Muscle of leg (tissue), 11 donors: ENCODE data around the gene OGT. TPM values are rescaled to one million over a fixed set of nuclear protein-coding genes. Genes with fewer than 3 reads are reported as not detected.
"Not testable (repeated sequence)": the region's sequence is repeated elsewhere in the genome, so short reads cannot be mapped to it uniquely, and the experiment has no call there.

Source experiments
- DNase-seq: peaks from one replicate; pipeline ENCODE4 v3.0.0; 2013
- H3K27ac ChIP-seq: one replicate; pipeline ENCODE4 v1.5.1; 2013; ENCODE audit warnings: mild to moderate bottlenecking, low read length, control low read depth
- H3K27me3 ChIP-seq: one replicate; pipeline ENCODE4 v1.6.1; 2013; ENCODE audit warnings: low read length; ENCODE audit not compliant: control insufficient read depth, insufficient read depth
- H3K36me3 ChIP-seq: one replicate; pipeline ENCODE4 v1.6.1; 2013; ENCODE audit warnings: low read length; ENCODE audit not compliant: control insufficient read depth, insufficient read depth
- H3K4me1 ChIP-seq: one replicate; pipeline ENCODE4 v1.6.1; 2013; ENCODE audit warnings: low read length; ENCODE audit not compliant: control insufficient read depth, insufficient read depth
- H3K4me3 ChIP-seq: one replicate; pipeline ENCODE4 v1.5.1; 2013; ENCODE audit warnings: low read length, control low read depth
- H3K9me3 ChIP-seq: replicated peaks from 2 replicates; pipeline ENCODE4 v1.6.1; 2013; ENCODE audit warnings: low read depth, low read length; ENCODE audit not compliant: control insufficient read depth
- WGBS: methylation state at CpG from one replicate; pipeline ENCODE4 v1.1.5; 2013; ENCODE audit warnings: missing lambda C conversion rate; ENCODE audit not compliant: insufficient coverage; 5-methylcytosine and 5-hydroxymethylcytosine counted together
- polyA plus RNA-seq, 8 donors: library from polyadenylated mRNA; unstranded; fragments of 120-200 nt; gene quantifications; one replicate each; pipeline versions ENCODE4 v1.2.1 to v1.2.3, GENCODE V29; 2013; ENCODE audit warnings: inconsistent platforms in 1 of 8, low replicate concordance in 1 of 8; ENCODE audit not compliant: insufficient read length in 8 of 8, insufficient read depth in 1 of 8
- total RNA-seq: library from RNA; stranded (reverse); fragments of 120-200 nt; gene quantifications from one replicate; pipeline ENCODE4 v1.2.4, GENCODE V29; 2013

Gene OGT
- total and polyA plus RNA-seq, 9 donors, result 74.7 to 186 (median 104) TPM

GRCh38 chrX:71604796-71605568 lies 72.1 kb downstream of the OGT start:
- no peak overlapping the region for H3K27ac ChIP-seq
- WGBS, result 70% methylated on average over 3 of the region's 8 CpGs
- peaks cover 2% of the 10 kb centered on the region for H3K9me3 ChIP-seq
- H3K4me1 ChIP-seq, result no peaks in the 10 kb centered on the region
- H3K27me3 ChIP-seq, result no peaks in the 10 kb centered on the region
- H3K4me3 ChIP-seq, result no peak overlapping the region
- DNase-seq, result no peak
- peaks cover 40% of the 10 kb centered on the region for H3K36me3 ChIP-seq

- H3K27ac ChIP-seq, result no peak overlapping the region
- 60% methylated on average over 6 of the region's 9 CpGs for WGBS
- H3K4me1 ChIP-seq, result no peaks in the 10 kb centered on the region
- no peak overlapping the region for H3K4me3 ChIP-seq
- no peaks in the 10 kb centered on the region for H3K27me3 ChIP-seq
- peaks cover 2% of the 10 kb centered on the region for H3K9me3 ChIP-seq
- H3K36me3 ChIP-seq, result peaks cover 53% of the 10 kb centered on the region
- DNase-seq, result no peak
Measured at GRCh38 chrX:71606536-71607216, 73.8 kb downstream of the OGT start.

- no peak for DNase-seq
- Histone ChIP-seq H3K4me3 (no peak overlapping the region), H3K36me3 (peaks cover 54% of the 10 kb centered on the region), H3K27ac (no peak overlapping the region), H3K9me3 (peaks cover 2% of the 10 kb centered on the region), H3K27me3 (no peaks in the 10 kb centered on the region), H3K4me1 (no peaks in the 10 kb centered on the region)
- 67% methylated on average over 2 of the region's 2 CpGs for WGBS
Measured at GRCh38 chrX:71607488-71607887, 74.6 kb downstream of the OGT start.

GRCh38 chrX:71609095-71609750 lies 76.3 kb downstream of the OGT start:
- H3K27ac ChIP-seq, result no peak overlapping the region
- H3K9me3 ChIP-seq, result no peaks in the 10 kb centered on the region
- no peak overlapping the region for H3K4me3 ChIP-seq
- WGBS, result 66% methylated on average over 2 of the region's 3 CpGs
- H3K27me3 ChIP-seq, result peaks cover 2% of the 10 kb centered on the region
- H3K4me1 ChIP-seq, result no peaks in the 10 kb centered on the region
- peaks cover 48% of the 10 kb centered on the region for H3K36me3 ChIP-seq
- DNase-seq, result no peak

GRCh38 chrX:71611736-71612135 lies 78.8 kb downstream of the OGT start:
- H3K27me3 ChIP-seq, H3K4me3 ChIP-seq, H3K27ac ChIP-seq, DNase-seq, H3K9me3 ChIP-seq, H3K4me1 ChIP-seq: not testable (repeated sequence)
- 82% methylated on average over 6 of the region's 9 CpGs for WGBS
- peaks cover 42% of the 10 kb centered on the region for H3K36me3 ChIP-seq

GRCh38 chrX:71612256-71612655 lies 79.4 kb downstream of the OGT start:
- Histone ChIP-seq H3K36me3 (peaks cover 39% of the 10 kb centered on the region), H3K27me3 (peaks cover 3% of the 10 kb centered on the region), H3K4me3 (no peak overlapping the region), H3K4me1 (no peaks in the 10 kb centered on the region), H3K27ac (no peak overlapping the region), H3K9me3 (no peaks in the 10 kb centered on the region)
- WGBS, result no CpG with 5 or more reads among the region's 8 CpGs
- no peak for DNase-seq

GRCh38 chrX:71615056-71615455 lies 82.2 kb downstream of the OGT start:
- no peak for DNase-seq
- H3K27me3 ChIP-seq, result peaks cover 6% of the 10 kb centered on the region
- no peak overlapping the region for H3K4me3 ChIP-seq
- H3K9me3 ChIP-seq, result no peaks in the 10 kb centered on the region
- peaks cover 4% of the 10 kb centered on the region for H3K4me1 ChIP-seq
- peaks cover 19% of the 10 kb centered on the region for H3K36me3 ChIP-seq
- WGBS, result 73% methylated on average over 3 of the region's 4 CpGs
- H3K27ac ChIP-seq, result no peak overlapping the region

- Histone ChIP-seq H3K27ac (no peak overlapping the region), H3K27me3 (peaks cover 8% of the 10 kb centered on the region), H3K36me3 (peaks cover 13% of the 10 kb centered on the region), H3K4me1 (peaks cover 4% of the 10 kb centered on the region), H3K9me3 (no peaks in the 10 kb centered on the region), H3K4me3 (no peak overlapping the region)
- 82% methylated on average over 10 of the region's 10 CpGs for WGBS
- no peak for DNase-seq
Measured at GRCh38 chrX:71615954-71616353, 83.0 kb downstream of the OGT start.

- Histone ChIP-seq H3K4me3 (no peak overlapping the region), H3K9me3 (no peaks in the 10 kb centered on the region), H3K27me3 (peaks cover 10% of the 10 kb centered on the region), H3K27ac (no peak overlapping the region), H3K4me1 (peaks cover 10% of the 10 kb centered on the region), H3K36me3 (peaks cover 5% of the 10 kb centered on the region)
- no peak for DNase-seq
- WGBS, result 87% methylated on average over 34 of the region's 43 CpGs
Measured at GRCh38 chrX:71616672-71617529, 84.0 kb downstream of the OGT start.
